DND-41 (cell line): ENCODE results near the gene VAX1.

Source experiments
- ATAC-seq: fragments of 200-7000 bp; cut with Tn5 transposase; 3 replicates; pipeline ENCODE4 v1.9.1; 2021; ENCODE audit warnings: low read depth; ENCODE audit not compliant: insufficient read depth
- DNase-seq: peaks from one replicate; pipeline ENCODE4 v3.0.0-alpha.2; 2020
- H2AFZ ChIP-seq: 2 replicates; pipeline ENCODE4 v1.6.0; 2012; ENCODE audit warnings: low read depth, low read length
- H3K27ac ChIP-seq: 2 replicates; pipeline ENCODE4 v1.5.1; 2012; ENCODE audit warnings: low read length, inconsistent platforms
- H3K27me3 ChIP-seq: fragments of 200-600 bp; sonication (generic); 2 replicates; pipeline ENCODE4 v1.6.0; 2012; ENCODE audit warnings: low read length, mild to moderate bottlenecking, inconsistent platforms; ENCODE audit not compliant: insufficient read depth, poor library complexity
- H3K36me3 ChIP-seq: 2 replicates; pipeline ENCODE4 v1.5.1; 2012; ENCODE audit warnings: low read length, inconsistent platforms; ENCODE audit not compliant: insufficient read depth
- H3K4me1 ChIP-seq: 2 replicates; pipeline ENCODE4 v1.5.1; 2012; ENCODE audit warnings: mild to moderate bottlenecking, low read length; ENCODE audit not compliant: insufficient read depth
- H3K4me2 ChIP-seq: 2 replicates; pipeline ENCODE4 v1.6.0; 2012; ENCODE audit warnings: mild to moderate bottlenecking, moderate library complexity, low read length, inconsistent platforms; ENCODE audit not compliant: insufficient read depth
- H3K4me3 ChIP-seq, 2 experiments: fragments of 200-600 bp in 1 of 2; shearing (Covaris generic) in 1 of 2; 2 replicates each; pipeline ENCODE4 v1.5.1; 2012 to 2016; ENCODE audit warnings: inconsistent platforms in 2 of 2, low read length in 2 of 2, mild to moderate bottlenecking in 2 of 2, low read depth in 1 of 2, moderate library complexity in 1 of 2
- H3K79me2 ChIP-seq: 2 replicates; pipeline ENCODE4 v1.6.0; 2012; ENCODE audit warnings: low read length, inconsistent platforms; ENCODE audit not compliant: insufficient read depth
- H3K9ac ChIP-seq: 2 replicates; pipeline ENCODE4 v1.6.0; 2012; ENCODE audit warnings: low read depth, mild to moderate bottlenecking, inconsistent platforms, low read length, moderate library complexity
- H3K9me3 ChIP-seq: 2 replicates; pipeline ENCODE4 v1.5.1; 2012; ENCODE audit warnings: low read length, moderate library complexity, mild to moderate bottlenecking, inconsistent platforms; ENCODE audit not compliant: insufficient read depth, severe bottlenecking
- H4K20me1 ChIP-seq: 2 replicates; pipeline ENCODE4 v1.6.0; 2012; ENCODE audit warnings: low read length; ENCODE audit not compliant: insufficient read depth
- EZH2 ChIP-seq: IDR thresholded peaks from 3 replicates; pipeline ENCODE4 v1.6.1; 2012; ENCODE audit warnings: borderline replicate concordance, low read depth, mild to moderate bottlenecking, moderate library complexity, low read length, inconsistent platforms; ENCODE audit not compliant: severe bottlenecking
- TF ChIP-seq, protein P1 (sequence below): IDR thresholded peaks from 2 replicates; pipeline ENCODE4 v1.5.1; 2012; ENCODE audit warnings: borderline replicate concordance, low read length, moderate library complexity, mild to moderate bottlenecking; ENCODE audit not compliant: poor library complexity, severe bottlenecking; ENCODE audit errors: extremely low read depth

VAX1 gene

DNA sequence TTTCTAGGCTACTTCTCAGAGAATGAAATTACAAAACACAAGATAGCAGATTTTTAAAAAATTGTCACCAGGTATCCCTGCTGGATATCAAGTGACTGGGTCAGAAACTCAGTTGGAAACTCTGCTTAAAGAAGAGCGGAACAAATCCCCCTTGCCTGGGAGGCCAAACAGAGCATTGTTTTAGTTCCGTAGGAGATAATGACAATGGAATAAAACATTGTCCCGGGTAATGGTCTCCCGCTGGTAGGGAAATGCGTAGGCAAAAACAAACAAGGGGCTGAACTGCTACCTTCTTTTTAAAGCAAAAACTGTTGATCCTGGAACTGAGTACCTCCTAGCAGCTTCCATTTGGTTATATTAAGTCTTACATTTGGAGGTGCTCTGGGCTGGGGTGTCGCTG, 21.3 kb upstream of the VAX1 start:
- H3K36me3 ChIP-seq, result no peaks in the 10 kb centered on the region
- no peaks in the 10 kb centered on the region for H3K4me1 ChIP-seq
- no peaks in the 10 kb centered on the region for H3K79me2 ChIP-seq
- no peaks in the 10 kb centered on the region for H3K9me3 ChIP-seq
- H3K27ac ChIP-seq, result no peak overlapping the region
- no peak overlapping the region for H3K4me3 ChIP-seq
- TF ChIP-seq EZH2, result no peak
- TF ChIP-seq, protein P1, sequence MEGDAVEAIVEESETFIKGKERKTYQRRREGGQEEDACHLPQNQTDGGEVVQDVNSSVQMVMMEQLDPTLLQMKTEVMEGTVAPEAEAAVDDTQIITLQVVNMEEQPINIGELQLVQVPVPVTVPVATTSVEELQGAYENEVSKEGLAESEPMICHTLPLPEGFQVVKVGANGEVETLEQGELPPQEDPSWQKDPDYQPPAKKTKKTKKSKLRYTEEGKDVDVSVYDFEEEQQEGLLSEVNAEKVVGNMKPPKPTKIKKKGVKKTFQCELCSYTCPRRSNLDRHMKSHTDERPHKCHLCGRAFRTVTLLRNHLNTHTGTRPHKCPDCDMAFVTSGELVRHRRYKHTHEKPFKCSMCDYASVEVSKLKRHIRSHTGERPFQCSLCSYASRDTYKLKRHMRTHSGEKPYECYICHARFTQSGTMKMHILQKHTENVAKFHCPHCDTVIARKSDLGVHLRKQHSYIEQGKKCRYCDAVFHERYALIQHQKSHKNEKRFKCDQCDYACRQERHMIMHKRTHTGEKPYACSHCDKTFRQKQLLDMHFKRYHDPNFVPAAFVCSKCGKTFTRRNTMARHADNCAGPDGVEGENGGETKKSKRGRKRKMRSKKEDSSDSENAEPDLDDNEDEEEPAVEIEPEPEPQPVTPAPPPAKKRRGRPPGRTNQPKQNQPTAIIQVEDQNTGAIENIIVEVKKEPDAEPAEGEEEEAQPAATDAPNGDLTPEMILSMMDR, result no peak
- no peak overlapping the region for H2AFZ ChIP-seq
- no peak for ATAC-seq
- DNase-seq, result no peak
- peaks cover 23% of the 10 kb centered on the region for H3K27me3 ChIP-seq
- H4K20me1 ChIP-seq, result no peaks in the 10 kb centered on the region
- no peak overlapping the region for H3K9ac ChIP-seq
- H3K4me2 ChIP-seq, result no peak overlapping the region

DNA sequence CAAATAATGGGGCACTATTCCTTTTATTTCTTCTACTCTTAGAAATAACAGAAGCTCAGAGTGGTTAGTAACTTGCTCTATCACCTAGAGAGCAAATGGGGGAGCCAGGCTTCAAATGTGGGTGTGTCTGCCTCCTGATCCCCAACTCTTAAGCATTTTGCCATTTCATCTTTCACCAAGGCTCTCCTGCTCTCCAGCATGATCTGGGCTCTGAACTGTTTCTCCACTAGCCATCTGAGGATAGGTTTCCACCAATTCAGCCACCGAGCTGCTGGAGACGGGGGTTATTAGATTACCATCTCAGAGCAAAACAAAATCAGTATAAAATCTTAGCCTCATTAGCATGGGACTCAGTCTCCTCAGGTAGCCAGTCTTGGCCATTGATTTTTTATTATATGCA, 20.2 kb upstream of the VAX1 start:
- H3K36me3 ChIP-seq, result no peaks in the 10 kb centered on the region
- no peaks in the 10 kb centered on the region for H3K9me3 ChIP-seq
- ATAC-seq (no peak), DNase-seq (no peak)
- H4K20me1 ChIP-seq, result no peaks in the 10 kb centered on the region
- no peaks in the 10 kb centered on the region for H3K79me2 ChIP-seq
- no peak overlapping the region for H3K4me2 ChIP-seq
- no peak overlapping the region for H3K27ac ChIP-seq
- H3K4me3 ChIP-seq, result no peak overlapping the region
- no peak for TF ChIP-seq EZH2
- TF ChIP-seq, protein P1, result no peak
- no peaks in the 10 kb centered on the region for H3K4me1 ChIP-seq
- peaks cover 23% of the 10 kb centered on the region for H3K27me3 ChIP-seq
- no peak overlapping the region for H3K9ac ChIP-seq
- H2AFZ ChIP-seq, result no peak overlapping the region

DNA sequence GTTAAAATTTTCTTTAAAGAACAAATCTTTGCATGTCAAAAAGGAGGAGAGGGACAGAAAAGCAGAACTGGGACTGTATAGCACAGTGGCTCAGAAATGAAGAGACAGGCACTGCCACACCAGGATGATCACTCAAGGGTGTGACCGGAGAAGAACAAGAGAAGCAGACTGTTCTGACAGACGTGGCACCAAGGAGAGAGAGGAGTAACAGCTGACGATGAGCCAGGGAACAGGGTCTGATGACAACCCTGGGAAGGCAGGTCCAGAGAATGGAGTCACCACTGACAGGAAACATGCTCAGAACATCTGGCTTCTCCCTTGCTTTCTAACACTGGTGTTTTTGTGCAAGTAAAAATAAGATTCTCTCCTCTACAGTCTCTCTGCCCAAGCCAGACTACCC, 14.6 kb upstream of the VAX1 start:
- H3K36me3 ChIP-seq, result no peaks in the 10 kb centered on the region
- no peak overlapping the region for H3K4me2 ChIP-seq
- no peaks in the 10 kb centered on the region for H4K20me1 ChIP-seq
- H3K27me3 ChIP-seq, result no peaks in the 10 kb centered on the region
- H3K79me2 ChIP-seq, result no peaks in the 10 kb centered on the region
- no peak overlapping the region for H3K9ac ChIP-seq
- H2AFZ ChIP-seq, result no peak overlapping the region
- ATAC-seq (no peak), DNase-seq (no peak)
- H3K27ac ChIP-seq, result no peak overlapping the region
- no peak overlapping the region for H3K4me3 ChIP-seq
- H3K9me3 ChIP-seq, result no peaks in the 10 kb centered on the region
- TF ChIP-seq, protein P1, result no peak
- TF ChIP-seq EZH2, result no peak
- H3K4me1 ChIP-seq, result no peaks in the 10 kb centered on the region

DNA sequence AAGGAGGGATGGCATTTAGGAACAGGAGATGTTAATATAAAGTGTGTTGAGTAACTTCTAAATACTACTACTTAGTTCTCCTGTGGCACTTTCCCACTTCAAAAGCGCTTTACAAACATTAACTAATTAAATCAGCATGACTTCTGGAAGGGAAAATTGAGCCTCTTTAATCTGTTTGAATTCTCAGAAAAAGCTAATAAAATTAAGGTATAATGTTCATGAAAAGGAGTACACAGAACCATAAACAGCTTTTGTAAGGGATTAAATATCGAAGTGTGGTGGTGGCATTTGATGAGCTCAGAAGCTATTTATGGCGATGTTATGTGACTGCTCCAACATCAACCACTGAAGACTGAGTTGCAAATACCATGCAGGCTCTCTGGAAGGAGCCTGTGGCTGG, 10.2 kb upstream of the VAX1 start:
- TF ChIP-seq EZH2, result no peak
- TF ChIP-seq, protein P1, result no peak
- H3K27ac ChIP-seq, result no peak overlapping the region
- ATAC-seq (no peak), DNase-seq (no peak)
- no peak overlapping the region for H2AFZ ChIP-seq
- no peak overlapping the region for H3K9ac ChIP-seq
- H4K20me1 ChIP-seq, result no peaks in the 10 kb centered on the region
- no peaks in the 10 kb centered on the region for H3K4me1 ChIP-seq
- H3K79me2 ChIP-seq, result no peaks in the 10 kb centered on the region
- no peaks in the 10 kb centered on the region for H3K36me3 ChIP-seq
- no peak overlapping the region for H3K4me2 ChIP-seq
- H3K9me3 ChIP-seq, result no peaks in the 10 kb centered on the region
- no peaks in the 10 kb centered on the region for H3K27me3 ChIP-seq
- no peak overlapping the region for H3K4me3 ChIP-seq
